ENCODE measurements around the gene SEC24B. TPM values are rescaled to one million over a fixed set of nuclear protein-coding genes. Genes with fewer than 3 reads are reported as not detected.
A peak's percentile ranks its signal among the peaks of the same experiment; 100 is the strongest.

The SEC24B gene
- total RNA-seq, 1 donor from 2014 or later, result 41.9 TPM

DNA sequence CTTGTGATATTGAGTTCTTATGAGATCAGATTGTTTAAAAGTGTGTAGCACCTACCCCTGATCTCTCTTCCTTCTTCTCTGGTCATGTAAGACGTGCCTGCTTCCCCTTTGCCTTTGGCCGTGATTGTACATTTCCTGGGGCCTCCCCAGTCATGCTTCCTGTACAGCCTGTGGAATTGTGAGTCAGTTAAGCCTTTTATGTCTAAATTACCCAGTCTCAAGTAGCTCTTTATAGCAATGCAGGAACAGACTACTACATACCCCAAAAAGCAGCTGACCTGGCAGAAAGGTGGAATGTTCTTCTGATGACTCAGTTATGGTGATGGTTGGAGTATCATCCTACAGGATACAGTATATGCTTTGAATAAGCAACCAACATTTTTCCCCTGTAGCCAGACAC lies 115.0 kb downstream of the SEC24B start:
- FAIRE-seq, result no peak
- peak overlapping the region; percentile 55 for H3K27ac Mint-ChIP-seq (ENCODE audit: unreplicated experiment)
- H3K4me2 ChIP-seq (ENCODE audit: low read length), result peak overlapping the region; percentile 57
- H3K4me3 Mint-ChIP-seq (ENCODE audit: unreplicated experiment), result no peak overlapping the region
- H2AFZ ChIP-seq (ENCODE audit: low read depth, low read length), result no peak overlapping the region
- H3K27me3 Mint-ChIP-seq (ENCODE audit: low read depth, unreplicated experiment), result no peaks in the 10 kb centered on the region
- peak overlapping the region; percentile 16 for H3K9ac ChIP-seq (ENCODE audit: low read length)
- no peak overlapping the region for H3K4me3 ChIP-seq (ENCODE audit: insufficient read depth, low read depth, low read length)
- H3K36me3 Mint-ChIP-seq (ENCODE audit: low read depth, unreplicated experiment), result peaks cover 14% of the 10 kb centered on the region
- H3K79me2 ChIP-seq (ENCODE audit: insufficient read depth, low read length), result no peaks in the 10 kb centered on the region
- H3K4me1 Mint-ChIP-seq (ENCODE audit: low read depth, unreplicated experiment), result peaks cover 17% of the 10 kb centered on the region
- TF ChIP-seq, protein P1, sequence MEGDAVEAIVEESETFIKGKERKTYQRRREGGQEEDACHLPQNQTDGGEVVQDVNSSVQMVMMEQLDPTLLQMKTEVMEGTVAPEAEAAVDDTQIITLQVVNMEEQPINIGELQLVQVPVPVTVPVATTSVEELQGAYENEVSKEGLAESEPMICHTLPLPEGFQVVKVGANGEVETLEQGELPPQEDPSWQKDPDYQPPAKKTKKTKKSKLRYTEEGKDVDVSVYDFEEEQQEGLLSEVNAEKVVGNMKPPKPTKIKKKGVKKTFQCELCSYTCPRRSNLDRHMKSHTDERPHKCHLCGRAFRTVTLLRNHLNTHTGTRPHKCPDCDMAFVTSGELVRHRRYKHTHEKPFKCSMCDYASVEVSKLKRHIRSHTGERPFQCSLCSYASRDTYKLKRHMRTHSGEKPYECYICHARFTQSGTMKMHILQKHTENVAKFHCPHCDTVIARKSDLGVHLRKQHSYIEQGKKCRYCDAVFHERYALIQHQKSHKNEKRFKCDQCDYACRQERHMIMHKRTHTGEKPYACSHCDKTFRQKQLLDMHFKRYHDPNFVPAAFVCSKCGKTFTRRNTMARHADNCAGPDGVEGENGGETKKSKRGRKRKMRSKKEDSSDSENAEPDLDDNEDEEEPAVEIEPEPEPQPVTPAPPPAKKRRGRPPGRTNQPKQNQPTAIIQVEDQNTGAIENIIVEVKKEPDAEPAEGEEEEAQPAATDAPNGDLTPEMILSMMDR (IDR thresholded peaks at IDR 0.05; ENCODE audit: insufficient read depth, low read depth, low read length), result no peak
- TF ChIP-seq EZH2 (IDR thresholded peaks at IDR 0.05; ENCODE audit: insufficient read depth, low read length), result no peak
- DNase-seq (ENCODE audit: low read depth), result peak; percentile 90
- H3K27ac ChIP-seq (ENCODE audit: low read depth, low read length), result peak overlapping the region; percentile 34
- H3K9me3 ChIP-seq (ENCODE audit: insufficient read depth, low read depth, low read length), result no peaks in the 10 kb centered on the region
- no peaks in the 10 kb centered on the region for H4K20me1 ChIP-seq (ENCODE audit: insufficient read depth, low read length)
- H3K36me3 ChIP-seq (ENCODE audit: insufficient read depth, low read length), result peaks cover 9% of the 10 kb centered on the region
- H3K27me3 ChIP-seq (ENCODE audit: insufficient read depth, low read length), result no peaks in the 10 kb centered on the region
- no peaks in the 10 kb centered on the region for H3K9me3 Mint-ChIP-seq (ENCODE audit: unreplicated experiment)
- H3K4me1 ChIP-seq (ENCODE audit: insufficient read depth, low read length), result peaks cover 10% of the 10 kb centered on the region

DNA sequence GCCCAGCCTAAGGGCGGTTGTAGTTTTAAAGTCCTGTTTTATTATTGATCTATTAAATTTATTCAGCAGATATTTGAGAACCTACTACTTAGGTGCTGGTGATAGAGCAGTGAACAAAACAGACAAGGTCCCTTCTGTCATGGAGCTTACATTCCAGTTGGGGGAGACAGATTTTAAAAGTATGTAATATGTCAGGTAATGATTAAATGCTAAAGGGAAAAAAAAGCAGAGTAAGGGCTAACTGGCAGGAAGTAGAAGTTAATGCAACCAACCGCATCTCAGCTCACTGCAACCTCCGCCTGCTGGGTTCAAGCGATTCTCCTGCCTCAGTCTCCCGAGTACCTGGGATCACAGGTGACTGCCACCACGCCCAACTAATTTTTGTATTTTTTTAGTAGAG lies 118.6 kb downstream of the SEC24B start:
- Histone ChIP-seq H3K27me3 (ENCODE audit: insufficient read depth, low read length) (no peaks in the 10 kb centered on the region), H3K27ac (ENCODE audit: low read depth, low read length) (no peak overlapping the region), H3K79me2 (ENCODE audit: insufficient read depth, low read length) (no peaks in the 10 kb centered on the region), H3K4me3 (ENCODE audit: insufficient read depth, low read depth, low read length) (no peak overlapping the region), H2AFZ (ENCODE audit: low read depth, low read length) (no peak overlapping the region), H3K4me2 (ENCODE audit: low read length) (no peak overlapping the region), H3K9me3 (ENCODE audit: insufficient read depth, low read depth, low read length) (no peaks in the 10 kb centered on the region), H3K9ac (ENCODE audit: low read length) (no peak overlapping the region), H3K36me3 (ENCODE audit: insufficient read depth, low read length) (no peaks in the 10 kb centered on the region), H4K20me1 (ENCODE audit: insufficient read depth, low read length) (no peaks in the 10 kb centered on the region), H3K4me1 (ENCODE audit: insufficient read depth, low read length) (peaks cover 10% of the 10 kb centered on the region)
- H3K4me1 Mint-ChIP-seq (ENCODE audit: low read depth, unreplicated experiment), result peaks cover 21% of the 10 kb centered on the region
- H3K9me3 Mint-ChIP-seq (ENCODE audit: unreplicated experiment), result peaks cover 2% of the 10 kb centered on the region
- peaks cover 11% of the 10 kb centered on the region for H3K36me3 Mint-ChIP-seq (ENCODE audit: low read depth, unreplicated experiment)
- no peak overlapping the region for H3K27ac Mint-ChIP-seq (ENCODE audit: unreplicated experiment)
- TF ChIP-seq, protein P1 (IDR thresholded peaks at IDR 0.05; ENCODE audit: insufficient read depth, low read depth, low read length), result no peak
- TF ChIP-seq EZH2 (IDR thresholded peaks at IDR 0.05; ENCODE audit: insufficient read depth, low read length), result no peak
- no peak for DNase-seq (ENCODE audit: low read depth)
- no peak overlapping the region for H3K4me3 Mint-ChIP-seq (ENCODE audit: unreplicated experiment)
- FAIRE-seq, result no peak
- H3K27me3 Mint-ChIP-seq (ENCODE audit: low read depth, unreplicated experiment), result no peaks in the 10 kb centered on the region

DNA sequence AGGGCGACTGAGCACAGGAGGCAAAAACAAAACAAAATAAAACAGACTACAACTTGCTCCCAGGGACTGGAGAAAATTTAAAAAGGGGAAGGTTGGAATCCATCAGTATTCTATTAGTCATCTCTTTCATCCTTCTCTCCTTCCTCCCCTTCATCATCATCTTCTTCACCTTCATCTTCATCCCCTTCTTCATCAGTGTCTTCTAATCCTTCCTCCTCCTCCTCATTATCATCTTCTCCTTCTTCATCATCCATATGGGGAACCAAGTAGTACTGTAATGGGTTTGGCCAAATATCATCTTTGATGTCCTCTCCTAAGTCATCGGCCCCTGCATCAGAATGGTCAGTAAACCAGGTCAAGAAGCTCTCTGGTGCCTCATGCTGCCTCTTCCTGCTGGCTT lies 119.5 kb downstream of the SEC24B start:
- Histone ChIP-seq H2AFZ (ENCODE audit: low read depth, low read length) (no peak overlapping the region), H3K27ac (ENCODE audit: low read depth, low read length) (no peak overlapping the region), H3K9me3 (ENCODE audit: insufficient read depth, low read depth, low read length) (no peaks in the 10 kb centered on the region), H3K4me3 (ENCODE audit: insufficient read depth, low read depth, low read length) (no peak overlapping the region), H3K79me2 (ENCODE audit: insufficient read depth, low read length) (no peaks in the 10 kb centered on the region), H4K20me1 (ENCODE audit: insufficient read depth, low read length) (no peaks in the 10 kb centered on the region), H3K4me2 (ENCODE audit: low read length) (no peak overlapping the region), H3K27me3 (ENCODE audit: insufficient read depth, low read length) (no peaks in the 10 kb centered on the region), H3K9ac (ENCODE audit: low read length) (no peak overlapping the region), H3K4me1 (ENCODE audit: insufficient read depth, low read length) (peaks cover 10% of the 10 kb centered on the region), H3K36me3 (ENCODE audit: insufficient read depth, low read length) (no peaks in the 10 kb centered on the region)
- peaks cover 14% of the 10 kb centered on the region for H3K4me1 Mint-ChIP-seq (ENCODE audit: low read depth, unreplicated experiment)
- no peaks in the 10 kb centered on the region for H3K27me3 Mint-ChIP-seq (ENCODE audit: low read depth, unreplicated experiment)
- peaks cover 2% of the 10 kb centered on the region for H3K9me3 Mint-ChIP-seq (ENCODE audit: unreplicated experiment)
- DNase-seq (ENCODE audit: low read depth) (no peak), FAIRE-seq (no peak)
- no peak overlapping the region for H3K4me3 Mint-ChIP-seq (ENCODE audit: unreplicated experiment)
- no peak overlapping the region for H3K27ac Mint-ChIP-seq (ENCODE audit: unreplicated experiment)
- TF ChIP-seq, protein P1 (IDR thresholded peaks at IDR 0.05; ENCODE audit: insufficient read depth, low read depth, low read length), result no peak
- TF ChIP-seq EZH2 (IDR thresholded peaks at IDR 0.05; ENCODE audit: insufficient read depth, low read length), result no peak
- H3K36me3 Mint-ChIP-seq (ENCODE audit: low read depth, unreplicated experiment), result peaks cover 7% of the 10 kb centered on the region
